Myometrial cell (primary cell): Measurements from ENCODE around the gene ARRDC3. TPM values are rescaled to one million over a fixed set of nuclear protein-coding genes. Genes with fewer than 3 reads are reported as not detected.

Experiments used
- total RNA-seq: library from RNA; depleted of rRNA; stranded (reverse); fragments of >200 nt; gene quantifications from 2 replicates; pipeline ENCODE4 v1.2.3, GENCODE V29; 2015

The ARRDC3 gene
- 33.2 and 37.7 TPM in 2 replicates for total RNA-seq

GRCh38 chr5:91383027-91383955 lies at the start of gene ARRDC3:
Gene ARRDC3 (minus strand): TSS chr5:91383317. CDS start chr5:91383092, 225 bp downstream.

